ENCODE data around the gene RMI2.
"Not testable (repeated sequence)": the region's sequence is repeated elsewhere in the genome, so short reads cannot be mapped to it uniquely, and the experiment has no call there.

RMI2 gene

GRCh38 chr16:11345040-11345862 is at the start of gene RMI2:
Gene RMI2, plus strand, starts transcription at chr16:11345459. Its CDS starts 13 bp downstream, at chr16:11345472.
- peak; percentile 93 for DNase-seq (ENCODE audit: low read depth)

GRCh38 chr16:11295672-11296071 is 49.6 kb upstream of the RMI2 start:
- no peak for DNase-seq (ENCODE audit: low read depth)

GRCh38 chr16:11296351-11296705 is 48.9 kb upstream of the RMI2 start:
- no peak for DNase-seq (ENCODE audit: low read depth)

- no peak for DNase-seq (ENCODE audit: low read depth)
Measured at GRCh38 chr16:11296706-11297491, 48.4 kb upstream of the RMI2 start.

- DNase-seq (ENCODE audit: low read depth) = peak; percentile 26
Measured at GRCh38 chr16:11297492-11298142, 47.6 kb upstream of the RMI2 start.

GRCh38 chr16:11298143-11298900 is 46.9 kb upstream of the RMI2 start:
- DNase-seq (ENCODE audit: low read depth) = no peak

GRCh38 chr16:11298950-11299547 is 46.2 kb upstream of the RMI2 start:
- not testable (repeated sequence) for DNase-seq (ENCODE audit: low read depth)

GRCh38 chr16:11299865-11300559 is 45.2 kb upstream of the RMI2 start:
- DNase-seq (ENCODE audit: low read depth) = no peak

- no peak for DNase-seq (ENCODE audit: low read depth)
Measured at GRCh38 chr16:11300560-11300892, 44.7 kb upstream of the RMI2 start.

- no peak for DNase-seq (ENCODE audit: low read depth)
Measured at GRCh38 chr16:11301645-11302501, 43.4 kb upstream of the RMI2 start.

- DNase-seq (ENCODE audit: low read depth) = no peak
Measured at GRCh38 chr16:11302977-11303376, 42.3 kb upstream of the RMI2 start.

GRCh38 chr16:11303405-11304138 is 41.7 kb upstream of the RMI2 start:
- no peak for DNase-seq (ENCODE audit: low read depth)

GRCh38 chr16:11306381-11306780 is 38.9 kb upstream of the RMI2 start:
- no peak for DNase-seq (ENCODE audit: low read depth)

GRCh38 chr16:11306997-11307638 is 38.1 kb upstream of the RMI2 start:
- no peak for DNase-seq (ENCODE audit: low read depth)

- no peak for DNase-seq (ENCODE audit: low read depth)
Measured at GRCh38 chr16:11307639-11308492, 37.4 kb upstream of the RMI2 start.

- DNase-seq (ENCODE audit: low read depth) = no peak
Measured at GRCh38 chr16:11308493-11309283, 36.6 kb upstream of the RMI2 start.

Measured in stimulated activated CD8-positive, alpha-beta memory T cell treated with anti-CD3 and anti-CD28 coated beads, Interleukin-7, amount 100 ng/mL, for 24 hours (primary cell).